Endothelial cell of umbilical vein (primary cell): ENCODE data around the gene IZUMO2. TPM values are rescaled to one million over a fixed set of nuclear protein-coding genes. Genes with fewer than 3 reads are reported as not detected.

ENCODE experiments used
- BruUV-seq: library from RNA; stranded (reverse); fragments of 400-500 nt; replicated peaks from 2 replicates; lab custom pipeline; 2021; lab: Mats Ljungman, UMichigan
- CTCF ChIA-PET: fragments of 300-600, 350-600 bp; sonication (Branson Sonifier 250); formaldehyde crosslinking; loops from one replicate; lab custom pipeline; 2021; ENCODE audit warnings: antibody characterized with exemption, inconsistent platforms; lab: Charles Lee
- POLR2A ChIA-PET: fragments of 300-600, 350-600 bp; sonication (Branson Sonifier 250); formaldehyde crosslinking; loops from one replicate; lab custom pipeline; 2021; ENCODE audit warnings: antibody characterized with exemption, inconsistent platforms; lab: Charles Lee
- DNase-seq: peaks from one replicate; pipeline ENCODE4 v3.0.0-alpha.2; 2011; ENCODE audit warnings: low read depth, low spot score
- FAIRE-seq: peaks from 2 replicates; lab custom pipeline; 2011; peaks lifted over from hg19 to GRCh38; lab: Jason Lieb, UNC
- H2AFZ ChIP-seq: 2 replicates; pipeline ENCODE4 v1.6.0; 2012; ENCODE audit warnings: low read depth, low read length, control low read depth, inconsistent platforms
- H3K27ac ChIP-seq: 2 replicates; pipeline ENCODE4 v1.5.1; 2011; ENCODE audit warnings: low read depth, mild to moderate bottlenecking, control low read depth, low read length, moderate library complexity; ENCODE audit not compliant: insufficient read depth
- H3K27me3 ChIP-seq, 2 experiments: 2 replicates each; pipeline versions ENCODE4 v1.6.0 to v1.6.1; 2011; ENCODE audit warnings: low read length in 2 of 2, mixed read lengths in 1 of 2; ENCODE audit not compliant: control insufficient read depth in 2 of 2, insufficient read depth in 2 of 2
- H3K36me3 ChIP-seq, 2 experiments: 2 replicates in 1 of 2; 3 replicates in 1 of 2; pipeline ENCODE4 v1.5.1; 2011; ENCODE audit warnings: low read length in 2 of 2, mild to moderate bottlenecking in 1 of 2, moderate library complexity in 1 of 2; ENCODE audit not compliant: control insufficient read depth in 2 of 2, insufficient read depth in 2 of 2; ENCODE audit errors: extremely low read depth in 1 of 2
- H3K4me1 ChIP-seq: 3 replicates; pipeline ENCODE4 v1.5.1; 2011; ENCODE audit warnings: mild to moderate bottlenecking, low read length; ENCODE audit not compliant: control insufficient read depth, insufficient read depth; ENCODE audit errors: extremely low read depth
- H3K4me2 ChIP-seq: 2 replicates; pipeline ENCODE4 v1.6.1; 2011; ENCODE audit warnings: low read length, control low read depth, mixed read lengths; ENCODE audit not compliant: insufficient read depth
- H3K4me3 ChIP-seq, 3 experiments: fragments of 200-600 bp in 1 of 3; sonication (generic), shearing (Covaris generic) in 1 of 3; replicated peaks in 1 of 3; 2 replicates each; pipeline ENCODE4 v1.5.1; 2011 to 2016; ENCODE audit warnings: control low read depth in 3 of 3, low read length in 3 of 3, mild to moderate bottlenecking in 2 of 3, inconsistent platforms in 1 of 3, low read depth in 1 of 3, moderate library complexity in 1 of 3; ENCODE audit not compliant: insufficient read depth in 1 of 3
- H3K79me2 ChIP-seq: 2 replicates; pipeline ENCODE4 v1.6.0; 2012; ENCODE audit warnings: low read length, inconsistent platforms; ENCODE audit not compliant: control insufficient read depth, insufficient read depth
- H3K9ac ChIP-seq: replicated peaks from 2 replicates; pipeline ENCODE3; 2011; ENCODE audit warnings: low read length, control low read depth; ENCODE audit not compliant: insufficient read depth; ENCODE audit errors: extremely low read depth
- H3K9me1 ChIP-seq: replicated peaks from 3 replicates; pipeline ENCODE4 v1.6.0; 2011; ENCODE audit warnings: mild to moderate bottlenecking, low read length; ENCODE audit not compliant: control insufficient read depth, insufficient read depth; ENCODE audit errors: extremely low read depth
- H3K9me3 ChIP-seq: replicated peaks from 2 replicates; pipeline ENCODE4 v1.5.1; 2012; ENCODE audit warnings: low read length, inconsistent platforms; ENCODE audit not compliant: control insufficient read depth, insufficient read depth
- H4K20me1 ChIP-seq: replicated peaks from 2 replicates; pipeline ENCODE3; 2011; ENCODE audit warnings: mild to moderate bottlenecking, low read length; ENCODE audit not compliant: control insufficient read depth, insufficient read depth; ENCODE audit errors: extremely low read depth
- EZH2 ChIP-seq: IDR thresholded peaks from 2 replicates; pipeline ENCODE4 v1.6.1; 2012; ENCODE audit warnings: borderline replicate concordance, low read depth, mild to moderate bottlenecking, moderate library complexity, low read length, inconsistent platforms; ENCODE audit not compliant: severe bottlenecking
- FOS ChIP-seq: IDR thresholded peaks from 2 replicates; pipeline ENCODE4 v1.6.1; 2011; ENCODE audit warnings: mild to moderate bottlenecking, low read length, moderate library complexity, borderline replicate concordance; ENCODE audit not compliant: insufficient read depth
- GATA2 ChIP-seq: IDR thresholded peaks from 2 replicates; pipeline ENCODE4 v1.7.0; 2011; ENCODE audit warnings: low read depth, mild to moderate bottlenecking, moderate library complexity, mixed read lengths, low read length; ENCODE audit not compliant: insufficient read length, insufficient read depth
- JUN ChIP-seq: IDR thresholded peaks from 2 replicates; pipeline ENCODE4 v1.6.1; 2011; ENCODE audit warnings: borderline replicate concordance, low read depth; ENCODE audit not compliant: insufficient read length, insufficient read depth
- MAX ChIP-seq: IDR thresholded peaks from 2 replicates; pipeline ENCODE4 v1.6.1; 2011; ENCODE audit not compliant: insufficient read depth, insufficient read length
- MYC ChIP-seq: IDR thresholded peaks from one replicate; pipeline ENCODE4 v1.6.1; 2011; ENCODE audit warnings: mild to moderate bottlenecking, low read depth, low read length
- POLR2AphosphoS5 ChIP-seq: IDR thresholded peaks from 2 replicates; pipeline ENCODE4 v1.6.1; 2012; ENCODE audit warnings: low read depth, mild to moderate bottlenecking, control low read depth, low read length, moderate library complexity; ENCODE audit not compliant: insufficient read depth
- dilution Hi-C: fragments of 300-500 bp; cut with MboI; formaldehyde crosslinking; loops from one replicate; pipeline ENCODE4 v1.15.0; 2019; ENCODE audit warnings: low sequenced_read_pairs; ENCODE audit not compliant: extremely low pct_ligation_motif_present
- intact Hi-C: fragments of 100-400 bp; cut with micrococcal nuclease; formaldehyde crosslinking; loops from one replicate; pipeline ENCODE4 v1.10.0; 2022
- polyA plus RNA-seq, 4 experiments: library from polyadenylated mRNA; depleted of rRNA in 3 of 4; stranded (reverse) in 3 of 4; unstranded in 1 of 4; fragments of >200 nt; gene quantifications; 2 replicates each; pipeline versions ENCODE4 v1.2.1 to v1.2.3, GENCODE V29; 2011 to 2012; ENCODE audit warnings: missing spikeins in 1 of 4
- total RNA-seq: library from RNA; stranded (reverse); gene quantifications from 2 replicates; pipeline ENCODE4 v1.2.3, GENCODE V29; 2021

Gene IZUMO2
- total and polyA plus RNA-seq, 2 donors (not counting 3 experiments of a cell fraction or from before 2014, with no cell fraction given) = not detected

GRCh38 chr19:50195224-50195623, 32.1 kb upstream of the IZUMO2 start:
- TF ChIP-seq EZH2 = no peak
- no peak for TF ChIP-seq JUN
- TF ChIP-seq GATA2 = no peak
- TF ChIP-seq MYC = no peak
- no peak for TF ChIP-seq POLR2AphosphoS5
- no peak for TF ChIP-seq FOS
- no peak for TF ChIP-seq MAX
- BruUV-seq = no TSS peak
- no peak overlapping the region for H3K27ac ChIP-seq
- no peaks in the 10 kb centered on the region for H3K79me2 ChIP-seq
- H3K36me3 ChIP-seq = no peaks in the 10 kb centered on the region
- H3K9me1 ChIP-seq = no peaks in the 10 kb centered on the region
- H3K4me2 ChIP-seq = no peak overlapping the region
- no peak overlapping the region for H3K4me3 ChIP-seq
- H3K9me3 ChIP-seq = no peaks in the 10 kb centered on the region
- no peak for DNase-seq
- H3K9ac ChIP-seq = no peak overlapping the region
- no peak overlapping the region for H2AFZ ChIP-seq
- no peaks in the 10 kb centered on the region for H4K20me1 ChIP-seq
- no peaks in the 10 kb centered on the region for H3K27me3 ChIP-seq
- H3K4me1 ChIP-seq = no peaks in the 10 kb centered on the region
- ChIA-PET CTCF (no interaction called here), POLR2A (no interaction called here)
- FAIRE-seq = no peak
- intact Hi-C loops = no loop called here
- dilution Hi-C loops = no loop called here
